ENCODE measurements around the gene PHTF2.
"Not testable (repeated sequence)": the region's sequence is repeated elsewhere in the genome, so short reads cannot be mapped to it uniquely, and the experiment has no call there.

Gene PHTF2

GRCh38 chr7:77862691-77863090 is 64.1 kb downstream of the PHTF2 start:
- no peak for DNase-seq
- Mint-ChIP-seq H3K4me1 (peaks cover 13% of the 10 kb centered on the region), H3K27me3 (no peaks in the 10 kb centered on the region), H3K36me3 (peaks cover 12% of the 10 kb centered on the region), H3K4me3 (no peak overlapping the region), H3K9me3 (no peaks in the 10 kb centered on the region), H3K27ac (no peak overlapping the region)
- CTCF ChIA-PET: no interaction called here

GRCh38 chr7:77863860-77864259 is 65.3 kb downstream of the PHTF2 start:
- H3K27ac Mint-ChIP-seq: no peak overlapping the region
- H3K9me3 Mint-ChIP-seq: no peaks in the 10 kb centered on the region
- H3K27me3 Mint-ChIP-seq: no peaks in the 10 kb centered on the region
- CTCF ChIA-PET: no interaction called here
- H3K4me1 Mint-ChIP-seq: peaks cover 6% of the 10 kb centered on the region
- peaks cover 13% of the 10 kb centered on the region for H3K36me3 Mint-ChIP-seq
- no peak for DNase-seq
- no peak overlapping the region for H3K4me3 Mint-ChIP-seq

GRCh38 chr7:77866370-77866769 is 67.8 kb downstream of the PHTF2 start:
- Mint-ChIP-seq H3K9me3 (no peaks in the 10 kb centered on the region), H3K27ac (no peak overlapping the region), H3K4me1 (no peaks in the 10 kb centered on the region), H3K4me3 (no peak overlapping the region), H3K36me3 (peaks cover 24% of the 10 kb centered on the region), H3K27me3 (no peaks in the 10 kb centered on the region)
- no peak for DNase-seq
- CTCF ChIA-PET: interaction anchor here (1.2 kb wide), 1 partner anchor 70 kb away, joined by 3 read pairs; no protein-coding TSS in a partner anchor

GRCh38 chr7:77866786-77867536 is 68.4 kb downstream of the PHTF2 start:
- H3K36me3 Mint-ChIP-seq: peaks cover 26% of the 10 kb centered on the region
- H3K4me3 Mint-ChIP-seq: no peak overlapping the region
- no peak for DNase-seq
- CTCF ChIA-PET: interaction anchor here (1.2 kb wide), 1 partner anchor 69 kb away, joined by 3 read pairs; no protein-coding TSS in a partner anchor
- H3K27me3 Mint-ChIP-seq: no peaks in the 10 kb centered on the region
- H3K4me1 Mint-ChIP-seq: no peaks in the 10 kb centered on the region
- H3K27ac Mint-ChIP-seq: no peak overlapping the region
- H3K9me3 Mint-ChIP-seq: no peaks in the 10 kb centered on the region

- Mint-ChIP-seq H3K4me3 (no peak overlapping the region), H3K27me3 (no peaks in the 10 kb centered on the region), H3K9me3 (no peaks in the 10 kb centered on the region), H3K4me1 (no peaks in the 10 kb centered on the region), H3K36me3 (peaks cover 32% of the 10 kb centered on the region), H3K27ac (no peak overlapping the region)
- CTCF ChIA-PET: interaction anchor here (1.2 kb wide), 1 partner anchor 68 kb away, joined by 3 read pairs; no protein-coding TSS in a partner anchor
- no peak for DNase-seq
These were observed 68.9 kb downstream of the PHTF2 start for GRCh38 chr7:77867537-77867865.

- H3K9me3 Mint-ChIP-seq, H3K4me3 Mint-ChIP-seq, H3K27me3 Mint-ChIP-seq, CTCF ChIA-PET, H3K4me1 Mint-ChIP-seq, H3K27ac Mint-ChIP-seq, DNase-seq: not testable (repeated sequence)
- H3K36me3 Mint-ChIP-seq: peaks cover 37% of the 10 kb centered on the region
These were observed 73.7 kb downstream of the PHTF2 start for GRCh38 chr7:77872256-77872655.

- H3K4me1 Mint-ChIP-seq, DNase-seq, H3K27ac Mint-ChIP-seq, H3K4me3 Mint-ChIP-seq, H3K27me3 Mint-ChIP-seq, H3K9me3 Mint-ChIP-seq: not testable (repeated sequence)
- CTCF ChIA-PET: interaction anchor here (0.7 kb wide), 1 partner anchor 67 kb away, joined by 3 read pairs; no protein-coding TSS in a partner anchor
- H3K36me3 Mint-ChIP-seq: peaks cover 39% of the 10 kb centered on the region
These were observed 75.1 kb downstream of the PHTF2 start for GRCh38 chr7:77873416-77874327.

GRCh38 chr7:77877791-77878190 is 79.2 kb downstream of the PHTF2 start:
- no peak for DNase-seq
- Mint-ChIP-seq H3K9me3 (no peaks in the 10 kb centered on the region), H3K27me3 (no peaks in the 10 kb centered on the region), H3K4me3 (no peak overlapping the region), H3K36me3 (peaks cover 26% of the 10 kb centered on the region), H3K27ac (no peak overlapping the region), H3K4me1 (no peaks in the 10 kb centered on the region)
- CTCF ChIA-PET: no interaction called here

GRCh38 chr7:77878500-77878899 is 79.9 kb downstream of the PHTF2 start:
- H3K27ac Mint-ChIP-seq: no peak overlapping the region
- no peak overlapping the region for H3K4me3 Mint-ChIP-seq
- H3K27me3 Mint-ChIP-seq: no peaks in the 10 kb centered on the region
- CTCF ChIA-PET: no interaction called here
- peaks cover 26% of the 10 kb centered on the region for H3K36me3 Mint-ChIP-seq
- DNase-seq: no peak
- no peaks in the 10 kb centered on the region for H3K4me1 Mint-ChIP-seq
- no peaks in the 10 kb centered on the region for H3K9me3 Mint-ChIP-seq

- no peaks in the 10 kb centered on the region for H3K27me3 Mint-ChIP-seq
- H3K36me3 Mint-ChIP-seq: peaks cover 29% of the 10 kb centered on the region
- no peak for DNase-seq
- H3K9me3 Mint-ChIP-seq: no peaks in the 10 kb centered on the region
- H3K27ac Mint-ChIP-seq: no peak overlapping the region
- CTCF ChIA-PET: no interaction called here
- no peaks in the 10 kb centered on the region for H3K4me1 Mint-ChIP-seq
- no peak overlapping the region for H3K4me3 Mint-ChIP-seq
These were observed 80.7 kb downstream of the PHTF2 start for GRCh38 chr7:77879272-77879671.

GRCh38 chr7:77881871-77882270 is 83.3 kb downstream of the PHTF2 start:
- Mint-ChIP-seq H3K4me1 (no peaks in the 10 kb centered on the region), H3K27me3 (no peaks in the 10 kb centered on the region), H3K9me3 (no peaks in the 10 kb centered on the region), H3K36me3 (peaks cover 26% of the 10 kb centered on the region), H3K4me3 (no peak overlapping the region), H3K27ac (no peak overlapping the region)
- CTCF ChIA-PET: no interaction called here
- DNase-seq: no peak

- CTCF ChIA-PET: no interaction called here
- Mint-ChIP-seq H3K27ac (no peak overlapping the region), H3K36me3 (peaks cover 26% of the 10 kb centered on the region), H3K4me3 (no peak overlapping the region), H3K4me1 (peaks cover 2% of the 10 kb centered on the region), H3K9me3 (peaks cover 2% of the 10 kb centered on the region), H3K27me3 (no peaks in the 10 kb centered on the region)
- no peak for DNase-seq
These were observed 86.6 kb downstream of the PHTF2 start for GRCh38 chr7:77885155-77885554.

GRCh38 chr7:77887567-77887966 is 89.0 kb downstream of the PHTF2 start:
- Mint-ChIP-seq H3K27me3 (no peaks in the 10 kb centered on the region), H3K27ac (no peak overlapping the region), H3K36me3 (peaks cover 14% of the 10 kb centered on the region), H3K4me1 (peaks cover 2% of the 10 kb centered on the region), H3K9me3 (peaks cover 2% of the 10 kb centered on the region), H3K4me3 (no peak overlapping the region)
- DNase-seq: no peak
- CTCF ChIA-PET: no interaction called here

GRCh38 chr7:77888998-77889397 is 90.4 kb downstream of the PHTF2 start:
- no peaks in the 10 kb centered on the region for H3K27me3 Mint-ChIP-seq
- no peak for DNase-seq
- no peak overlapping the region for H3K27ac Mint-ChIP-seq
- peaks cover 2% of the 10 kb centered on the region for H3K9me3 Mint-ChIP-seq
- peaks cover 2% of the 10 kb centered on the region for H3K4me1 Mint-ChIP-seq
- CTCF ChIA-PET: interaction anchor here (0.7 kb wide), 1 partner anchor 39 kb away, joined by 3 read pairs; no protein-coding TSS in a partner anchor
- H3K36me3 Mint-ChIP-seq: peaks cover 11% of the 10 kb centered on the region
- no peak overlapping the region for H3K4me3 Mint-ChIP-seq

- Mint-ChIP-seq H3K4me3 (no peak overlapping the region), H3K27ac (no peak overlapping the region), H3K9me3 (no peaks in the 10 kb centered on the region), H3K4me1 (peaks cover 7% of the 10 kb centered on the region), H3K36me3 (peaks cover 5% of the 10 kb centered on the region), H3K27me3 (no peaks in the 10 kb centered on the region)
- CTCF ChIA-PET: no interaction called here
- no peak for DNase-seq
These were observed 95.2 kb downstream of the PHTF2 start for GRCh38 chr7:77893813-77894212.
